Measurements from ENCODE around the gene PLXNC1. TPM values are rescaled to one million over a fixed set of nuclear protein-coding genes. Genes with fewer than 3 reads are reported as not detected.

The PLXNC1 gene
- total and polyA plus RNA-seq, 4 donors, result 0.71 to 12.0 (median 3.3) TPM

- TF ChIP-seq, protein P1, sequence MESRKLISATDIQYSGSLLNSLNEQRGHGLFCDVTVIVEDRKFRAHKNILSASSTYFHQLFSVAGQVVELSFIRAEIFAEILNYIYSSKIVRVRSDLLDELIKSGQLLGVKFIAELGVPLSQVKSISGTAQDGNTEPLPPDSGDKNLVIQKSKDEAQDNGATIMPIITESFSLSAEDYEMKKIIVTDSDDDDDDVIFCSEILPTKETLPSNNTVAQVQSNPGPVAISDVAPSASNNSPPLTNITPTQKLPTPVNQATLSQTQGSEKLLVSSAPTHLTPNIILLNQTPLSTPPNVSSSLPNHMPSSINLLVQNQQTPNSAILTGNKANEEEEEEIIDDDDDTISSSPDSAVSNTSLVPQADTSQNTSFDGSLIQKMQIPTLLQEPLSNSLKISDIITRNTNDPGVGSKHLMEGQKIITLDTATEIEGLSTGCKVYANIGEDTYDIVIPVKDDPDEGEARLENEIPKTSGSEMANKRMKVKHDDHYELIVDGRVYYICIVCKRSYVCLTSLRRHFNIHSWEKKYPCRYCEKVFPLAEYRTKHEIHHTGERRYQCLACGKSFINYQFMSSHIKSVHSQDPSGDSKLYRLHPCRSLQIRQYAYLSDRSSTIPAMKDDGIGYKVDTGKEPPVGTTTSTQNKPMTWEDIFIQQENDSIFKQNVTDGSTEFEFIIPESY (IDR thresholded peaks at IDR 0.05), result no peak
- TF ChIP-seq HNF4A (conservative IDR thresholded peaks at IDR 0.05), result no peak
- TF ChIP-seq JUND (IDR thresholded peaks at IDR 0.05), result no peak
- TF ChIP-seq SP1 (IDR thresholded peaks at IDR 0.05), result no peak
- no peak for TF ChIP-seq RXRA (IDR thresholded peaks at IDR 0.05)
- TF ChIP-seq FOXA1 (IDR thresholded peaks at IDR 0.05), result no peak
- Histone ChIP-seq H3K4me3 (ENCODE audit: low read depth in 1 of 3, low read length in 3 of 3) (no peak overlapping the region), H3K27ac (ENCODE audit: low read depth in 1 of 2, low read length in 2 of 2) (no peak overlapping the region), H3K9ac (ENCODE audit: low read depth in 1 of 2, low read length in 2 of 2) (no peak overlapping the region), H3K36me3 (ENCODE audit: control insufficient read depth in 4 of 4, insufficient read depth in 3 of 4, low read depth in 1 of 4, low read length in 3 of 4) (no peaks in the 10 kb centered on the region), H3K27me3 (ENCODE audit: control insufficient read depth in 4 of 4, insufficient read depth in 4 of 4, low read length in 3 of 4) (no peaks in the 10 kb centered on the region), H3K9me3 (ENCODE audit: control insufficient read depth in 4 of 4, low read length in 3 of 4) (no peaks in the 10 kb centered on the region), H3K4me1 (ENCODE audit: control insufficient read depth in 4 of 4, insufficient read depth in 4 of 4, low read length in 3 of 4) (no peaks in the 10 kb centered on the region)
- DNase-seq (ENCODE audit: low spot score), result no peak
- WGBS, result 90% methylated on average over 21 of the region's 21 CpGs
These were observed 8.6 kb upstream of the PLXNC1 start for GRCh38 chr12:94139816-94140215.

- H3K4me3 ChIP-seq (ENCODE audit: low read depth in 1 of 3, low read length in 3 of 3), result no peak overlapping the region
- no peaks in the 10 kb centered on the region for H3K4me1 ChIP-seq (ENCODE audit: control insufficient read depth in 4 of 4, insufficient read depth in 4 of 4, low read length in 3 of 4)
- H3K27ac ChIP-seq (ENCODE audit: low read depth in 1 of 2, low read length in 2 of 2), result no peak overlapping the region
- no peaks in the 10 kb centered on the region for H3K9me3 ChIP-seq (ENCODE audit: control insufficient read depth in 4 of 4, low read length in 3 of 4)
- H3K36me3 ChIP-seq (ENCODE audit: control insufficient read depth in 4 of 4, insufficient read depth in 3 of 4, low read depth in 1 of 4, low read length in 3 of 4), result no peaks in the 10 kb centered on the region
- 86% methylated on average over 13 of the region's 13 CpGs for WGBS
- DNase-seq (ENCODE audit: low spot score), result peak; percentile 43
- no peak overlapping the region for H3K9ac ChIP-seq (ENCODE audit: low read depth in 1 of 2, low read length in 2 of 2)
- TF ChIP-seq SP1 (IDR thresholded peaks at IDR 0.05) (no peak), FOXA2 (IDR thresholded peaks at IDR 0.05) (no peak), GABPA (IDR thresholded peaks at IDR 0.05 in 1 of 2, conservative IDR thresholded peaks at IDR 0.05 in 1 of 2) (no peak), HNF4A (conservative IDR thresholded peaks at IDR 0.05) (no peak), HNF4G (IDR thresholded peaks at IDR 0.05) (no peak), TAF1 (conservative IDR thresholded peaks at IDR 0.05) (no peak), NR2F2 (IDR thresholded peaks at IDR 0.05) (no peak), RAD21 (IDR thresholded peaks at IDR 0.05) (peak; percentile 60 to 73), JUND (IDR thresholded peaks at IDR 0.05) (no peak), FOXA1 (IDR thresholded peaks at IDR 0.05) (no peak), YY1 (IDR thresholded peaks at IDR 0.05) (no peak), RXRA (IDR thresholded peaks at IDR 0.05) (no peak)
- TF ChIP-seq, protein P2, sequence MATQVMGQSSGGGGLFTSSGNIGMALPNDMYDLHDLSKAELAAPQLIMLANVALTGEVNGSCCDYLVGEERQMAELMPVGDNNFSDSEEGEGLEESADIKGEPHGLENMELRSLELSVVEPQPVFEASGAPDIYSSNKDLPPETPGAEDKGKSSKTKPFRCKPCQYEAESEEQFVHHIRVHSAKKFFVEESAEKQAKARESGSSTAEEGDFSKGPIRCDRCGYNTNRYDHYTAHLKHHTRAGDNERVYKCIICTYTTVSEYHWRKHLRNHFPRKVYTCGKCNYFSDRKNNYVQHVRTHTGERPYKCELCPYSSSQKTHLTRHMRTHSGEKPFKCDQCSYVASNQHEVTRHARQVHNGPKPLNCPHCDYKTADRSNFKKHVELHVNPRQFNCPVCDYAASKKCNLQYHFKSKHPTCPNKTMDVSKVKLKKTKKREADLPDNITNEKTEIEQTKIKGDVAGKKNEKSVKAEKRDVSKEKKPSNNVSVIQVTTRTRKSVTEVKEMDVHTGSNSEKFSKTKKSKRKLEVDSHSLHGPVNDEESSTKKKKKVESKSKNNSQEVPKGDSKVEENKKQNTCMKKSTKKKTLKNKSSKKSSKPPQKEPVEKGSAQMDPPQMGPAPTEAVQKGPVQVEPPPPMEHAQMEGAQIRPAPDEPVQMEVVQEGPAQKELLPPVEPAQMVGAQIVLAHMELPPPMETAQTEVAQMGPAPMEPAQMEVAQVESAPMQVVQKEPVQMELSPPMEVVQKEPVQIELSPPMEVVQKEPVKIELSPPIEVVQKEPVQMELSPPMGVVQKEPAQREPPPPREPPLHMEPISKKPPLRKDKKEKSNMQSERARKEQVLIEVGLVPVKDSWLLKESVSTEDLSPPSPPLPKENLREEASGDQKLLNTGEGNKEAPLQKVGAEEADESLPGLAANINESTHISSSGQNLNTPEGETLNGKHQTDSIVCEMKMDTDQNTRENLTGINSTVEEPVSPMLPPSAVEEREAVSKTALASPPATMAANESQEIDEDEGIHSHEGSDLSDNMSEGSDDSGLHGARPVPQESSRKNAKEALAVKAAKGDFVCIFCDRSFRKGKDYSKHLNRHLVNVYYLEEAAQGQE (IDR thresholded peaks at IDR 0.05), result no peak
- TF ChIP-seq, protein P3, sequence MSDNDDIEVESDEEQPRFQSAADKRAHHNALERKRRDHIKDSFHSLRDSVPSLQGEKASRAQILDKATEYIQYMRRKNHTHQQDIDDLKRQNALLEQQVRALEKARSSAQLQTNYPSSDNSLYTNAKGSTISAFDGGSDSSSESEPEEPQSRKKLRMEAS (IDR thresholded peaks at IDR 0.05), result no peak
- TF ChIP-seq, protein P4, sequence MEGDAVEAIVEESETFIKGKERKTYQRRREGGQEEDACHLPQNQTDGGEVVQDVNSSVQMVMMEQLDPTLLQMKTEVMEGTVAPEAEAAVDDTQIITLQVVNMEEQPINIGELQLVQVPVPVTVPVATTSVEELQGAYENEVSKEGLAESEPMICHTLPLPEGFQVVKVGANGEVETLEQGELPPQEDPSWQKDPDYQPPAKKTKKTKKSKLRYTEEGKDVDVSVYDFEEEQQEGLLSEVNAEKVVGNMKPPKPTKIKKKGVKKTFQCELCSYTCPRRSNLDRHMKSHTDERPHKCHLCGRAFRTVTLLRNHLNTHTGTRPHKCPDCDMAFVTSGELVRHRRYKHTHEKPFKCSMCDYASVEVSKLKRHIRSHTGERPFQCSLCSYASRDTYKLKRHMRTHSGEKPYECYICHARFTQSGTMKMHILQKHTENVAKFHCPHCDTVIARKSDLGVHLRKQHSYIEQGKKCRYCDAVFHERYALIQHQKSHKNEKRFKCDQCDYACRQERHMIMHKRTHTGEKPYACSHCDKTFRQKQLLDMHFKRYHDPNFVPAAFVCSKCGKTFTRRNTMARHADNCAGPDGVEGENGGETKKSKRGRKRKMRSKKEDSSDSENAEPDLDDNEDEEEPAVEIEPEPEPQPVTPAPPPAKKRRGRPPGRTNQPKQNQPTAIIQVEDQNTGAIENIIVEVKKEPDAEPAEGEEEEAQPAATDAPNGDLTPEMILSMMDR (IDR thresholded peaks at IDR 0.05; ENCODE audit: low read depth, low read length, missing input control), result peak; percentile 22
- no peaks in the 10 kb centered on the region for H3K27me3 ChIP-seq (ENCODE audit: control insufficient read depth in 4 of 4, insufficient read depth in 4 of 4, low read length in 3 of 4)
These were observed 7.8 kb upstream of the PLXNC1 start for GRCh38 chr12:94140556-94140955.
